Measurements from ENCODE around the gene ZFAND5. TPM values are rescaled to one million over a fixed set of nuclear protein-coding genes. Genes with fewer than 3 reads are reported as not detected.

ZFAND5 gene
- total and polyA plus RNA-seq, 10 of the 15 experiments (the other 5 are each of a cell fraction or from before 2014, with no cell fraction given) = 22.5 to 107 (median 63.3) TPM

GRCh38 chr9:72364679-72365524 lies at the start of gene ZFAND5 (continued):
- TF ChIP-seq TAF1 (IDR thresholded peaks at IDR 0.05; ENCODE audit: borderline replicate concordance, low read depth, low read length) = peak; percentile 97
- TF ChIP-seq NR2C1 (IDR thresholded peaks at IDR 0.05) = no peak
- TF ChIP-seq RCOR1 (conservative IDR thresholded peaks at IDR 0.05; ENCODE audit: low read depth, low read length) = 0 out of 2 replicates have a peak, but pooled peaks have one; percentile 32
- peak; percentile 52 to 76 for TF ChIP-seq BHLHE40 (IDR thresholded peaks at IDR 0.05; ENCODE audit: borderline replicate concordance in 1 of 2, low read depth in 2 of 2, low read length in 1 of 2)
- TF ChIP-seq PBX3 (IDR thresholded peaks at IDR 0.05; ENCODE audit: insufficient replicate concordance, low read depth, low read length) = no peak
- TF ChIP-seq MTA3 (IDR thresholded peaks at IDR 0.05; ENCODE audit: borderline replicate concordance, low read length) = no peak
- no peak for TF ChIP-seq E4F1 (IDR thresholded peaks at IDR 0.05; ENCODE audit: borderline replicate concordance, partially characterized antibody)
- TF ChIP-seq BMI1 (IDR thresholded peaks at IDR 0.05; ENCODE audit: borderline replicate concordance) = no peak
- TF ChIP-seq LARP7 (IDR thresholded peaks at IDR 0.05) = peak; percentile 99
- TF ChIP-seq JUND (IDR thresholded peaks at IDR 0.05; ENCODE audit: low read depth, low read length) = peak; percentile 45; the same call in 1 of the 2 replicates
- TF ChIP-seq USF1 (IDR thresholded peaks at IDR 0.05; ENCODE audit: borderline replicate concordance, extremely low read length, insufficient read depth, low read depth, low read length) = no peak
- no peak for TF ChIP-seq KDM1A (IDR thresholded peaks at IDR 0.05; ENCODE audit: borderline replicate concordance)
- TF ChIP-seq ZZZ3 (IDR thresholded peaks at IDR 0.05; ENCODE audit: control insufficient read depth, insufficient read length, low read depth) = no peak
- TF ChIP-seq SKIL (IDR thresholded peaks at IDR 0.05; ENCODE audit: low read depth, poor library complexity, severe bottlenecking) = no peak
- 0 out of 2 replicates have a peak, but pooled peaks have one; percentile 48 for TF ChIP-seq STAT1 (conservative IDR thresholded peaks at IDR 0.05)
- TF ChIP-seq IRF5 (IDR thresholded peaks at IDR 0.05; ENCODE audit: borderline replicate concordance) = no peak
- no peak for TF ChIP-seq MLLT1 (IDR thresholded peaks at IDR 0.05)
- TF ChIP-seq YY1 (IDR thresholded peaks at IDR 0.05; ENCODE audit: low read depth, low read length) = peak; percentile 75
